GM23338 (cell line): ENCODE results near the gene MRPS14. TPM values are rescaled to one million over a fixed set of nuclear protein-coding genes. Genes with fewer than 3 reads are reported as not detected.

Experiments used
- ATAC-seq: fragments of 200-7000 bp; cut with Tn5 transposase; 3 replicates; pipeline ENCODE4 v1.9.1; 2020
- DNase-seq: peaks from one replicate; pipeline ENCODE4 v3.0.0-alpha.2; 2015; ENCODE audit warnings: low spot score
- H2AFZ ChIP-seq: fragments of 200-600 bp; sonication (generic); 2 replicates; pipeline ENCODE4 v1.8.0; 2016; ENCODE audit warnings: antibody characterized with exemption, mild to moderate bottlenecking, moderate library complexity
- H3F3A ChIP-seq: fragments of 200-600 bp; sonication (generic); replicated peaks from 2 replicates; pipeline ENCODE4 v1.8.0; 2017; ENCODE audit warnings: antibody characterized with exemption, mixed run types, low read depth
- H3K27ac ChIP-seq: fragments of 200-600 bp; sonication (generic); 2 replicates; pipeline ENCODE4 v1.6.1; 2016; ENCODE audit warnings: low read depth
- H3K27me3 ChIP-seq: fragments of 200-600 bp; sonication (generic); 2 replicates; pipeline ENCODE4 v1.8.0; 2016; ENCODE audit warnings: mild to moderate bottlenecking, mixed run types, moderate library complexity; ENCODE audit not compliant: insufficient read depth
- H3K36me3 ChIP-seq: fragments of 200-600 bp; sonication (generic); 2 replicates; pipeline ENCODE4 v1.8.0; 2016; ENCODE audit warnings: mild to moderate bottlenecking; ENCODE audit not compliant: insufficient read depth
- H3K4me1 ChIP-seq: fragments of 200-600 bp; sonication (generic); 2 replicates; pipeline ENCODE4 v1.8.0; 2016; ENCODE audit warnings: mild to moderate bottlenecking, moderate library complexity; ENCODE audit not compliant: insufficient read depth
- H3K4me2 ChIP-seq: fragments of 200-600 bp; sonication (generic); 2 replicates; pipeline ENCODE4 v1.7.1; 2017; ENCODE audit warnings: mixed run types
- H3K4me3 ChIP-seq: fragments of 200-600 bp; sonication (generic); 2 replicates; pipeline ENCODE4 v1.6.1; 2016; ENCODE audit warnings: mixed run types
- H3K79me2 ChIP-seq: fragments of 200-600 bp; sonication (generic); replicated peaks from 2 replicates; pipeline ENCODE4 v1.8.0; 2017; ENCODE audit warnings: mild to moderate bottlenecking; ENCODE audit not compliant: insufficient read depth
- H3K9me2 ChIP-seq: fragments of 200-600 bp; sonication (generic); 2 replicates; pipeline ENCODE4 v1.8.0; 2017; ENCODE audit not compliant: insufficient read depth
- H4K20me1 ChIP-seq: fragments of 200-600 bp; sonication (generic); replicated peaks from 2 replicates; pipeline ENCODE4 v1.8.0; 2017; ENCODE audit warnings: mild to moderate bottlenecking; ENCODE audit not compliant: insufficient read depth
- H3K27ac Mint-ChIP-seq: 2 replicates; pipeline ENCODE4 v1.8.0; 2020; ENCODE audit warnings: inconsistent platforms, mild to moderate bottlenecking, moderate library complexity, mixed read lengths
- H3K27me3 Mint-ChIP-seq: 3 replicates; pipeline ENCODE4 v1.8.0; 2022; ENCODE audit warnings: low read depth, mild to moderate bottlenecking, moderate library complexity, mixed read lengths, inconsistent platforms; ENCODE audit not compliant: insufficient read depth, poor library complexity
- H3K36me3 Mint-ChIP-seq: 3 replicates; pipeline ENCODE4 v1.8.0; 2021; ENCODE audit warnings: low read depth, mild to moderate bottlenecking, inconsistent platforms, moderate library complexity, mixed read lengths
- H3K4me1 Mint-ChIP-seq: 3 replicates; pipeline ENCODE4 v1.8.0; 2020; ENCODE audit warnings: mild to moderate bottlenecking, inconsistent platforms, mixed read lengths
- H3K4me3 Mint-ChIP-seq: 3 replicates; pipeline ENCODE4 v1.8.0; 2021; ENCODE audit warnings: moderate library complexity, mild to moderate bottlenecking, inconsistent platforms, mixed read lengths
- H3K9me3 Mint-ChIP-seq: 3 replicates; pipeline ENCODE4 v1.8.0; 2020; ENCODE audit warnings: moderate library complexity, mild to moderate bottlenecking, inconsistent platforms, mixed read lengths
- CREB1 ChIP-seq: fragments of 250-450 bp; sonication (Bioruptor Pico); IDR thresholded peaks from 2 replicates; pipeline ENCODE4 v1.5.0; 2020; ENCODE audit warnings: low read depth, mild to moderate bottlenecking, moderate library complexity
- EZH2 ChIP-seq: fragments of 200-600 bp; sonication (generic); IDR thresholded peaks from one replicate; pipeline ENCODE4 v1.8.0; 2017; ENCODE audit warnings: antibody characterized with exemption, mild to moderate bottlenecking, low read depth; ENCODE audit not compliant: unreplicated experiment
- EZH2phosphoT487 ChIP-seq: fragments of 200-600 bp; sonication (generic); IDR thresholded peaks from one replicate; pipeline ENCODE4 v1.8.1; 2018; ENCODE audit warnings: antibody characterized with exemption; ENCODE audit not compliant: unreplicated experiment
- JUNB ChIP-seq: IDR thresholded peaks from one replicate; pipeline ENCODE4 v1.6.1; 2016; ENCODE audit warnings: antibody characterized with exemption; ENCODE audit not compliant: unreplicated experiment
- NANOG ChIP-seq: IDR thresholded peaks from 2 replicates; pipeline ENCODE4 v1.6.1; 2016; ENCODE audit warnings: antibody characterized with exemption, borderline replicate concordance
- POLR2AphosphoS5 ChIP-seq: IDR thresholded peaks from 2 replicates; pipeline ENCODE4 v1.6.1; 2016; ENCODE audit warnings: antibody characterized with exemption, low read depth
- STAT1 ChIP-seq: IDR thresholded peaks from one replicate; pipeline ENCODE4 v1.6.1; 2016; ENCODE audit warnings: antibody characterized with exemption; ENCODE audit not compliant: unreplicated experiment
- ZNF114 ChIP-seq: fragments of 250-450 bp; sonication (Bioruptor Pico); IDR thresholded peaks from 2 replicates; pipeline ENCODE4 v1.5.0; 2020; ENCODE audit warnings: mild to moderate bottlenecking, moderate library complexity
- ZNF331 ChIP-seq: fragments of 250-450 bp; sonication (Bioruptor Pico); IDR thresholded peaks from 2 replicates; pipeline ENCODE4 v1.5.0; 2020; ENCODE audit warnings: low read depth, mild to moderate bottlenecking, moderate library complexity
- polyA plus RNA-seq: library from polyadenylated mRNA; unstranded; fragments of >200 nt; fragmentation: Nextera tagmentation; extraction: Ambion mirVana; gene quantifications from 2 replicates; pipeline ENCODE4 v1.2.1, GENCODE V29; 2016
- total RNA-seq: library from RNA; depleted of rRNA; stranded (reverse); fragments of >200 nt; shearing (Covaris generic); gene quantifications from 2 replicates; pipeline ENCODE4 v1.2.3, GENCODE V29; 2014
- TF ChIP-seq, protein P1 (sequence below): fragments of 250-450 bp; sonication (Bioruptor Pico); IDR thresholded peaks from 2 replicates; pipeline ENCODE4 v1.5.0; 2020; ENCODE audit warnings: mild to moderate bottlenecking, moderate library complexity
- TF ChIP-seq, protein P2 (sequence below), 2 experiments: fragments of 200-600 bp in 1 of 2; sonication (generic) in 1 of 2; conservative IDR thresholded peaks; 2 replicates each; pipeline versions ENCODE4 v1.5.1 to v1.6.1; 2016 to 2017; ENCODE audit warnings: antibody characterized with exemption in 2 of 2, low read depth in 2 of 2, mild to moderate bottlenecking in 2 of 2, moderate library complexity in 1 of 2
- TF ChIP-seq, protein P3 (sequence below): IDR thresholded peaks from 2 replicates; pipeline ENCODE4 v1.6.1; 2016; ENCODE audit warnings: antibody characterized with exemption
- TF ChIP-seq, protein P4 (sequence below): IDR thresholded peaks from one replicate; pipeline ENCODE4 v1.6.1; 2018; ENCODE audit warnings: antibody characterized with exemption; ENCODE audit not compliant: unreplicated experiment

MRPS14 gene
- total and polyA plus RNA-seq, 2 experiments from 2014 or later, result 18.5 to 75.7 TPM

DNA sequence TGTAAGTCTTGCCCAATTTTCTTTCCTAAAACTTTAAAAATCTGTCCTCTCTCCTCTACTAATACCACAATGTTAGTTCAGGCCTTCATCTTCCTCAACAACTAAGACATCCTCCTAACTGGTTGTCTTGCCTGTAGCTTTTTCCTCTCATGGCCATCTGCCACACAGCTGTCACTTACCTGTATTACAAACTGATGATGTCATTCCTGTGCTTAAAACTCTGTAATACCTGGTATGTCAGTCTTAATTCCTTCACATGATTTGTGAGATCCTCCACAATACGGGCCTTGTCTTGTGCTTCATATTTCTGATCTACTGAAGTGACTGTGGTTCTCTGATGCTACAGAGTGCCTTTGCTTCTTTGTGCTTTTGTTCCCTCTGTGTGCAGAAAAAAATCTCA lies 9.8 kb downstream of the MRPS14 start:
- H3K27me3 ChIP-seq, result no peaks in the 10 kb centered on the region
- H3K9me2 ChIP-seq, result no peaks in the 10 kb centered on the region
- no peak overlapping the region for H3K4me2 ChIP-seq
- ATAC-seq (no peak), DNase-seq (no peak)
- Mint-ChIP-seq H3K4me1 (no peaks in the 10 kb centered on the region), H3K27ac (no peak overlapping the region), H3K9me3 (no peaks in the 10 kb centered on the region), H3K4me3 (no peak overlapping the region), H3K27me3 (peaks cover 2% of the 10 kb centered on the region), H3K36me3 (peaks cover 58% of the 10 kb centered on the region)
- TF ChIP-seq CREB1 (CRISPR knock-in tag) (no peak), EZH2 (no peak), ZNF114 (no peak), POLR2AphosphoS5 (no peak), JUNB (no peak), EZH2phosphoT487 (no peak), NANOG (no peak), ZNF331 (CRISPR knock-in tag) (no peak), STAT1 (no peak)
- TF ChIP-seq, protein P1, sequence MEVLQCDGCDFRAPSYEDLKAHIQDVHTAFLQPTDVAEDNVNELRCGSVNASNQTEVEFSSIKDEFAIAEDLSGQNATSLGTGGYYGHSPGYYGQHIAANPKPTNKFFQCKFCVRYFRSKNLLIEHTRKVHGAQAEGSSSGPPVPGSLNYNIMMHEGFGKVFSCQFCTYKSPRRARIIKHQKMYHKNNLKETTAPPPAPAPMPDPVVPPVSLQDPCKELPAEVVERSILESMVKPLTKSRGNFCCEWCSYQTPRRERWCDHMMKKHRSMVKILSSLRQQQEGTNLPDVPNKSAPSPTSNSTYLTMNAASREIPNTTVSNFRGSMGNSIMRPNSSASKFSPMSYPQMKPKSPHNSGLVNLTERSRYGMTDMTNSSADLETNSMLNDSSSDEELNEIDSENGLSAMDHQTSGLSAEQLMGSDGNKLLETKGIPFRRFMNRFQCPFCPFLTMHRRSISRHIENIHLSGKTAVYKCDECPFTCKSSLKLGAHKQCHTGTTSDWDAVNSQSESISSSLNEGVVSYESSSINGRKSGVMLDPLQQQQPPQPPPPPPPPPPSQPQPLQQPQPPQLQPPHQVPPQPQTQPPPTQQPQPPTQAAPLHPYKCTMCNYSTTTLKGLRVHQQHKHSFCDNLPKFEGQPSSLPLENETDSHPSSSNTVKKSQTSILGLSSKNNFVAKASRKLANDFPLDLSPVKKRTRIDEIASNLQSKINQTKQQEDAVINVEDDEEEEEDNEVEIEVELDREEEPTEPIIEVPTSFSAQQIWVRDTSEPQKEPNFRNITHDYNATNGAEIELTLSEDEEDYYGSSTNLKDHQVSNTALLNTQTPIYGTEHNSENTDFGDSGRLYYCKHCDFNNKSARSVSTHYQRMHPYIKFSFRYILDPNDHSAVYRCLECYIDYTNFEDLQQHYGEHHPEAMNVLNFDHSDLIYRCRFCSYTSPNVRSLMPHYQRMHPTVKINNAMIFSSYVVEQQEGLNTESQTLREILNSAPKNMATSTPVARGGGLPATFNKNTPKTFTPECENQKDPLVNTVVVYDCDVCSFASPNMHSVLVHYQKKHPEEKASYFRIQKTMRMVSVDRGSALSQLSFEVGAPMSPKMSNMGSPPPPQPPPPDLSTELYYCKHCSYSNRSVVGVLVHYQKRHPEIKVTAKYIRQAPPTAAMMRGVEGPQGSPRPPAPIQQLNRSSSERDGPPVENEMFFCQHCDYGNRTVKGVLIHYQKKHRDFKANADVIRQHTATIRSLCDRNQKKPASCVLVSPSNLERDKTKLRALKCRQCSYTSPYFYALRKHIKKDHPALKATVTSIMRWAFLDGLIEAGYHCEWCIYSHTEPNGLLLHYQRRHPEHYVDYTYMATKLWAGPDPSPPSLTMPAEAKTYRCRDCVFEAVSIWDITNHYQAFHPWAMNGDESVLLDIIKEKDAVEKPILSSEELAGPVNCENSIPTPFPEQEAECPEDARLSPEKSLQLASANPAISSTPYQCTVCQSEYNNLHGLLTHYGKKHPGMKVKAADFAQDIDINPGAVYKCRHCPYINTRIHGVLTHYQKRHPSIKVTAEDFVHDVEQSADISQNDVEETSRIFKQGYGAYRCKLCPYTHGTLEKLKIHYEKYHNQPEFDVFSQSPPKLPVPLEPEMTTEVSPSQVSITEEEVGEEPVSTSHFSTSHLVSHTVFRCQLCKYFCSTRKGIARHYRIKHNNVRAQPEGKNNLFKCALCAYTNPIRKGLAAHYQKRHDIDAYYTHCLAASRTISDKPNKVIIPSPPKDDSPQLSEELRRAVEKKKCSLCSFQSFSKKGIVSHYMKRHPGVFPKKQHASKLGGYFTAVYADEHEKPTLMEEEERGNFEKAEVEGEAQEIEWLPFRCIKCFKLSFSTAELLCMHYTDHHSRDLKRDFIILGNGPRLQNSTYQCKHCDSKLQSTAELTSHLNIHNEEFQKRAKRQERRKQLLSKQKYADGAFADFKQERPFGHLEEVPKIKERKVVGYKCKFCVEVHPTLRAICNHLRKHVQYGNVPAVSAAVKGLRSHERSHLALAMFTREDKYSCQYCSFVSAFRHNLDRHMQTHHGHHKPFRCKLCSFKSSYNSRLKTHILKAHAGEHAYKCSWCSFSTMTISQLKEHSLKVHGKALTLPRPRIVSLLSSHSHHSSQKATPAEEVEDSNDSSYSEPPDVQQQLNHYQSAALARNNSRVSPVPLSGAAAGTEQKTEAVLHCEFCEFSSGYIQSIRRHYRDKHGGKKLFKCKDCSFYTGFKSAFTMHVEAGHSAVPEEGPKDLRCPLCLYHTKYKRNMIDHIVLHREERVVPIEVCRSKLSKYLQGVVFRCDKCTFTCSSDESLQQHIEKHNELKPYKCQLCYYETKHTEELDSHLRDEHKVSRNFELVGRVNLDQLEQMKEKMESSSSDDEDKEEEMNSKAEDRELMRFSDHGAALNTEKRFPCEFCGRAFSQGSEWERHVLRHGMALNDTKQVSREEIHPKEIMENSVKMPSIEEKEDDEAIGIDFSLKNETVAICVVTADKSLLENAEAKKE, result no peak
- TF ChIP-seq, protein P2, sequence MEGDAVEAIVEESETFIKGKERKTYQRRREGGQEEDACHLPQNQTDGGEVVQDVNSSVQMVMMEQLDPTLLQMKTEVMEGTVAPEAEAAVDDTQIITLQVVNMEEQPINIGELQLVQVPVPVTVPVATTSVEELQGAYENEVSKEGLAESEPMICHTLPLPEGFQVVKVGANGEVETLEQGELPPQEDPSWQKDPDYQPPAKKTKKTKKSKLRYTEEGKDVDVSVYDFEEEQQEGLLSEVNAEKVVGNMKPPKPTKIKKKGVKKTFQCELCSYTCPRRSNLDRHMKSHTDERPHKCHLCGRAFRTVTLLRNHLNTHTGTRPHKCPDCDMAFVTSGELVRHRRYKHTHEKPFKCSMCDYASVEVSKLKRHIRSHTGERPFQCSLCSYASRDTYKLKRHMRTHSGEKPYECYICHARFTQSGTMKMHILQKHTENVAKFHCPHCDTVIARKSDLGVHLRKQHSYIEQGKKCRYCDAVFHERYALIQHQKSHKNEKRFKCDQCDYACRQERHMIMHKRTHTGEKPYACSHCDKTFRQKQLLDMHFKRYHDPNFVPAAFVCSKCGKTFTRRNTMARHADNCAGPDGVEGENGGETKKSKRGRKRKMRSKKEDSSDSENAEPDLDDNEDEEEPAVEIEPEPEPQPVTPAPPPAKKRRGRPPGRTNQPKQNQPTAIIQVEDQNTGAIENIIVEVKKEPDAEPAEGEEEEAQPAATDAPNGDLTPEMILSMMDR (conservative IDR thresholded peaks at IDR 0.05; ENCODE audit: low read depth in 2 of 2), result no peak
- TF ChIP-seq, protein P3, sequence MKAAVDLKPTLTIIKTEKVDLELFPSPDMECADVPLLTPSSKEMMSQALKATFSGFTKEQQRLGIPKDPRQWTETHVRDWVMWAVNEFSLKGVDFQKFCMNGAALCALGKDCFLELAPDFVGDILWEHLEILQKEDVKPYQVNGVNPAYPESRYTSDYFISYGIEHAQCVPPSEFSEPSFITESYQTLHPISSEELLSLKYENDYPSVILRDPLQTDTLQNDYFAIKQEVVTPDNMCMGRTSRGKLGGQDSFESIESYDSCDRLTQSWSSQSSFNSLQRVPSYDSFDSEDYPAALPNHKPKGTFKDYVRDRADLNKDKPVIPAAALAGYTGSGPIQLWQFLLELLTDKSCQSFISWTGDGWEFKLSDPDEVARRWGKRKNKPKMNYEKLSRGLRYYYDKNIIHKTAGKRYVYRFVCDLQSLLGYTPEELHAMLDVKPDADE, result no peak
- TF ChIP-seq, protein P4, sequence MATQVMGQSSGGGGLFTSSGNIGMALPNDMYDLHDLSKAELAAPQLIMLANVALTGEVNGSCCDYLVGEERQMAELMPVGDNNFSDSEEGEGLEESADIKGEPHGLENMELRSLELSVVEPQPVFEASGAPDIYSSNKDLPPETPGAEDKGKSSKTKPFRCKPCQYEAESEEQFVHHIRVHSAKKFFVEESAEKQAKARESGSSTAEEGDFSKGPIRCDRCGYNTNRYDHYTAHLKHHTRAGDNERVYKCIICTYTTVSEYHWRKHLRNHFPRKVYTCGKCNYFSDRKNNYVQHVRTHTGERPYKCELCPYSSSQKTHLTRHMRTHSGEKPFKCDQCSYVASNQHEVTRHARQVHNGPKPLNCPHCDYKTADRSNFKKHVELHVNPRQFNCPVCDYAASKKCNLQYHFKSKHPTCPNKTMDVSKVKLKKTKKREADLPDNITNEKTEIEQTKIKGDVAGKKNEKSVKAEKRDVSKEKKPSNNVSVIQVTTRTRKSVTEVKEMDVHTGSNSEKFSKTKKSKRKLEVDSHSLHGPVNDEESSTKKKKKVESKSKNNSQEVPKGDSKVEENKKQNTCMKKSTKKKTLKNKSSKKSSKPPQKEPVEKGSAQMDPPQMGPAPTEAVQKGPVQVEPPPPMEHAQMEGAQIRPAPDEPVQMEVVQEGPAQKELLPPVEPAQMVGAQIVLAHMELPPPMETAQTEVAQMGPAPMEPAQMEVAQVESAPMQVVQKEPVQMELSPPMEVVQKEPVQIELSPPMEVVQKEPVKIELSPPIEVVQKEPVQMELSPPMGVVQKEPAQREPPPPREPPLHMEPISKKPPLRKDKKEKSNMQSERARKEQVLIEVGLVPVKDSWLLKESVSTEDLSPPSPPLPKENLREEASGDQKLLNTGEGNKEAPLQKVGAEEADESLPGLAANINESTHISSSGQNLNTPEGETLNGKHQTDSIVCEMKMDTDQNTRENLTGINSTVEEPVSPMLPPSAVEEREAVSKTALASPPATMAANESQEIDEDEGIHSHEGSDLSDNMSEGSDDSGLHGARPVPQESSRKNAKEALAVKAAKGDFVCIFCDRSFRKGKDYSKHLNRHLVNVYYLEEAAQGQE, result no peak
- H3K79me2 ChIP-seq, result peaks cover 12% of the 10 kb centered on the region
- no peak overlapping the region for H3K4me3 ChIP-seq
- 0 out of 2 replicates have a peak, but pooled peaks cover 8% of the 10 kb centered on the region for H3F3A ChIP-seq
- no peak overlapping the region for H2AFZ ChIP-seq
- H3K27ac ChIP-seq, result no peak overlapping the region
- peaks cover 62% of the 10 kb centered on the region for H3K36me3 ChIP-seq
- H4K20me1 ChIP-seq, result peaks cover 22% of the 10 kb centered on the region
- no peaks in the 10 kb centered on the region for H3K4me1 ChIP-seq
